Measurements from ENCODE around the gene AOPEP. TPM values are rescaled to one million over a fixed set of nuclear protein-coding genes. Genes with fewer than 3 reads are reported as not detected.

Gene AOPEP
- total RNA-seq, 1 experiment from 2014 or later = 14.4 TPM

GRCh38 chr9:94779693-94780290, 53.3 kb downstream of the AOPEP start:
- Mint-ChIP-seq H3K27ac (no peak overlapping the region), H3K9me3 (no peaks in the 10 kb centered on the region), H3K4me1 (peaks cover 8% of the 10 kb centered on the region), H3K27me3 (ENCODE audit: low read depth) (no peaks in the 10 kb centered on the region; the same call in 1 of the 2 replicates), H3K36me3 (no peaks in the 10 kb centered on the region), H3K4me3 (no peak overlapping the region)
- POLR2A ChIA-PET = no interaction called here
- TF ChIP-seq CDX4 (CRISPR knock-in tag; IDR thresholded peaks at IDR 0.05; ENCODE audit: borderline replicate concordance) (no peak), KAT7 (CRISPR knock-in tag; IDR thresholded peaks at IDR 0.05; ENCODE audit: borderline replicate concordance) (no peak), HMGA2 (CRISPR knock-in tag; IDR thresholded peaks at IDR 0.05) (peak; percentile 88; the same call in 1 of the 2 replicates)
- ATAC-seq (no peak), DNase-seq (ENCODE audit: low spot score) (no peak)
- CTCF ChIA-PET = interaction anchor here (1.0 to 1.3 kb wide), 2 partner anchors 293 to 323 kb away, joined by 3 read pairs; no protein-coding TSS in a partner anchor

GRCh38 chr9:94780516-94780950, 54.0 kb downstream of the AOPEP start:
- Mint-ChIP-seq H3K4me1 (peaks cover 13% of the 10 kb centered on the region), H3K27me3 (ENCODE audit: low read depth) (no peaks in the 10 kb centered on the region; the same call in 1 of the 2 replicates), H3K36me3 (no peaks in the 10 kb centered on the region), H3K9me3 (no peaks in the 10 kb centered on the region), H3K27ac (no peak overlapping the region), H3K4me3 (no peak overlapping the region)
- POLR2A ChIA-PET = no interaction called here
- ATAC-seq (no peak), DNase-seq (ENCODE audit: low spot score) (no peak)
- CTCF ChIA-PET = interaction anchor here (1.0 to 1.3 kb wide), 2 partner anchors 292 to 322 kb away, joined by 3 read pairs; no protein-coding TSS in a partner anchor
- TF ChIP-seq NR3C1 (CRISPR knock-in tag; conservative IDR thresholded peaks at IDR 0.05; ENCODE audit: low read depth) (no peak), E2F5 (CRISPR knock-in tag; IDR thresholded peaks at IDR 0.05) (no peak), NFE2L1 (CRISPR knock-in tag; IDR thresholded peaks at IDR 0.05) (no peak), ERG (CRISPR knock-in tag; IDR thresholded peaks at IDR 0.05) (no peak), ZNF281 (CRISPR knock-in tag; IDR thresholded peaks at IDR 0.05) (no peak), MAX (CRISPR knock-in tag; IDR thresholded peaks at IDR 0.05) (no peak), ZNF671 (CRISPR knock-in tag; IDR thresholded peaks at IDR 0.05) (no peak), HMGXB4 (CRISPR knock-in tag; IDR thresholded peaks at IDR 0.05) (no peak), USF2 (CRISPR knock-in tag; IDR thresholded peaks at IDR 0.05) (no peak), RELA (CRISPR knock-in tag; IDR thresholded peaks at IDR 0.05; ENCODE audit: borderline replicate concordance) (no peak), HMGA2 (CRISPR knock-in tag; IDR thresholded peaks at IDR 0.05) (no peak), FOXJ3 (CRISPR knock-in tag; IDR thresholded peaks at IDR 0.05; ENCODE audit: borderline replicate concordance) (no peak)

Measured in WTC11 (cell line).